Measurements from ENCODE around the gene CYFIP2.

Gene CYFIP2

DNA sequence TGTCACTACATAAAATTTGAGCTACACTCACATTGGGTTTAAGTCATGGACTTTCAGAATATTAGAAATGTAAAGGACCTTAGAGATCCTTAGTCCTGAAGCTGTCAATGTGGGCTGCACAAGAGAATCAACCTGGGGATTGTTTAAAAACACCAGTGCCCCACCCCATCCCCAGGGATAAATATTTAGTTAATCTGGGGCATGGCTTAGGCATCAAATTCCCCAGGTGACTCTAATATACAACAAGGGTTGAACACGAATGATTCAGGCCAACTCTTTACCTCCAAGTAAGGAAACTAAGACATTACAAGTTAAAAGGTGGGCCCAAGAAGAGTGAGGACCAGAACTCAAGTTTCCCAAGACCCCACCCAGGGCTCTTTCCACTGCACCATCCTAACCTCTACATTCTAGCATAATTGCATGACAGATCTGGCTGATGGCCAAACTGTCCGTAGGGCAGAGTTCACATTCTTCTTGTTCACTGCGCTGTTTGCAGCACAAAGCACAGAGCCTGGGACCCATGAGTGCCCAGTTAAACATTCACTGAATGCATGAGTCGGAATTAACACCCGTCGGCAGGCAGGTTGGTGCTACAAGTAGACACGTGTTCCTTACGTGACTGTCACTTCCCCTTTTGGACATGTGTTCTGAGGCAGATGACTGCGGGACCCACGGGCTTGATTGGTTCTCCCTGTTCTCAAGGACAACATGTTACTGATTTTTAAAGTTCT, 25.2 kb downstream of the CYFIP2 start:
- TF ChIP-seq PPARA (CRISPR knock-in tag; IDR thresholded peaks at IDR 0.05; ENCODE audit: borderline replicate concordance) (no peak), GLIS3 (CRISPR knock-in tag; IDR thresholded peaks at IDR 0.05) (no peak), ESRRG (CRISPR knock-in tag; IDR thresholded peaks at IDR 0.05) (no peak), ZNF8 (CRISPR knock-in tag; IDR thresholded peaks at IDR 0.05) (no peak), ZNF565 (CRISPR knock-in tag; conservative IDR thresholded peaks at IDR 0.05; ENCODE audit: low read depth) (no peak), BACH2 (CRISPR knock-in tag; IDR thresholded peaks at IDR 0.05; ENCODE audit: borderline replicate concordance) (no peak), SNAI2 (CRISPR knock-in tag; IDR thresholded peaks at IDR 0.05) (no peak), ZNF70 (CRISPR knock-in tag; IDR thresholded peaks at IDR 0.05) (no peak), ZFP3 (CRISPR knock-in tag; IDR thresholded peaks at IDR 0.05) (no peak), TOX (CRISPR knock-in tag; IDR thresholded peaks at IDR 0.05; ENCODE audit: borderline replicate concordance) (no peak), OSR1 (CRISPR knock-in tag; IDR thresholded peaks at IDR 0.05) (no peak), RARB (CRISPR knock-in tag; IDR thresholded peaks at IDR 0.05) (no peak)
- TF ChIP-seq, protein P1, sequence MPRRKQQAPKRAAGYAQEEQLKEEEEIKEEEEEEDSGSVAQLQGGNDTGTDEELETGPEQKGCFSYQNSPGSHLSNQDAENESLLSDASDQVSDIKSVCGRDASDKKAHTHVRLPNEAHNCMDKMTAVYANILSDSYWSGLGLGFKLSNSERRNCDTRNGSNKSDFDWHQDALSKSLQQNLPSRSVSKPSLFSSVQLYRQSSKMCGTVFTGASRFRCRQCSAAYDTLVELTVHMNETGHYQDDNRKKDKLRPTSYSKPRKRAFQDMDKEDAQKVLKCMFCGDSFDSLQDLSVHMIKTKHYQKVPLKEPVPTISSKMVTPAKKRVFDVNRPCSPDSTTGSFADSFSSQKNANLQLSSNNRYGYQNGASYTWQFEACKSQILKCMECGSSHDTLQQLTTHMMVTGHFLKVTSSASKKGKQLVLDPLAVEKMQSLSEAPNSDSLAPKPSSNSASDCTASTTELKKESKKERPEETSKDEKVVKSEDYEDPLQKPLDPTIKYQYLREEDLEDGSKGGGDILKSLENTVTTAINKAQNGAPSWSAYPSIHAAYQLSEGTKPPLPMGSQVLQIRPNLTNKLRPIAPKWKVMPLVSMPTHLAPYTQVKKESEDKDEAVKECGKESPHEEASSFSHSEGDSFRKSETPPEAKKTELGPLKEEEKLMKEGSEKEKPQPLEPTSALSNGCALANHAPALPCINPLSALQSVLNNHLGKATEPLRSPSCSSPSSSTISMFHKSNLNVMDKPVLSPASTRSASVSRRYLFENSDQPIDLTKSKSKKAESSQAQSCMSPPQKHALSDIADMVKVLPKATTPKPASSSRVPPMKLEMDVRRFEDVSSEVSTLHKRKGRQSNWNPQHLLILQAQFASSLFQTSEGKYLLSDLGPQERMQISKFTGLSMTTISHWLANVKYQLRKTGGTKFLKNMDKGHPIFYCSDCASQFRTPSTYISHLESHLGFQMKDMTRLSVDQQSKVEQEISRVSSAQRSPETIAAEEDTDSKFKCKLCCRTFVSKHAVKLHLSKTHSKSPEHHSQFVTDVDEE (CRISPR knock-in tag; IDR thresholded peaks at IDR 0.05): no peak
- TF ChIP-seq, protein P2, sequence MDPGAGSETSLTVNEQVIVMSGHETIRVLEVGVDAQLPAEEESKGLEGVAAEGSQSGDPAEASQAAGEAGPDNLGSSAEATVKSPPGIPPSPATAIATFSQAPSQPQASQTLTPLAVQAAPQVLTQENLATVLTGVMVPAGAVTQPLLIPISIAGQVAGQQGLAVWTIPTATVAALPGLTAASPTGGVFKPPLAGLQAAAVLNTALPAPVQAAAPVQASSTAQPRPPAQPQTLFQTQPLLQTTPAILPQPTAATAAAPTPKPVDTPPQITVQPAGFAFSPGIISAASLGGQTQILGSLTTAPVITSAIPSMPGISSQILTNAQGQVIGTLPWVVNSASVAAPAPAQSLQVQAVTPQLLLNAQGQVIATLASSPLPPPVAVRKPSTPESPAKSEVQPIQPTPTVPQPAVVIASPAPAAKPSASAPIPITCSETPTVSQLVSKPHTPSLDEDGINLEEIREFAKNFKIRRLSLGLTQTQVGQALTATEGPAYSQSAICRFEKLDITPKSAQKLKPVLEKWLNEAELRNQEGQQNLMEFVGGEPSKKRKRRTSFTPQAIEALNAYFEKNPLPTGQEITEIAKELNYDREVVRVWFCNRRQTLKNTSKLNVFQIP (CRISPR knock-in tag; IDR thresholded peaks at IDR 0.05; ENCODE audit: borderline replicate concordance, low read depth): no peak
- TF ChIP-seq, protein P3, sequence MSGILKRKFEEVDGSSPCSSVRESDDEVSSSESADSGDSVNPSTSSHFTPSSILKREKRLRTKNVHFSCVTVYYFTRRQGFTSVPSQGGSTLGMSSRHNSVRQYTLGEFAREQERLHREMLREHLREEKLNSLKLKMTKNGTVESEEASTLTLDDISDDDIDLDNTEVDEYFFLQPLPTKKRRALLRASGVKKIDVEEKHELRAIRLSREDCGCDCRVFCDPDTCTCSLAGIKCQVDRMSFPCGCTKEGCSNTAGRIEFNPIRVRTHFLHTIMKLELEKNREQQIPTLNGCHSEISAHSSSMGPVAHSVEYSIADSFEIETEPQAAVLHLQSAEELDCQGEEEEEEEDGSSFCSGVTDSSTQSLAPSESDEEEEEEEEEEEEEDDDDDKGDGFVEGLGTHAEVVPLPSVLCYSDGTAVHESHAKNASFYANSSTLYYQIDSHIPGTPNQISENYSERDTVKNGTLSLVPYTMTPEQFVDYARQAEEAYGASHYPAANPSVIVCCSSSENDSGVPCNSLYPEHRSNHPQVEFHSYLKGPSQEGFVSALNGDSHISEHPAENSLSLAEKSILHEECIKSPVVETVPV (CRISPR knock-in tag; IDR thresholded peaks at IDR 0.05): no peak
- TF ChIP-seq, protein P4, sequence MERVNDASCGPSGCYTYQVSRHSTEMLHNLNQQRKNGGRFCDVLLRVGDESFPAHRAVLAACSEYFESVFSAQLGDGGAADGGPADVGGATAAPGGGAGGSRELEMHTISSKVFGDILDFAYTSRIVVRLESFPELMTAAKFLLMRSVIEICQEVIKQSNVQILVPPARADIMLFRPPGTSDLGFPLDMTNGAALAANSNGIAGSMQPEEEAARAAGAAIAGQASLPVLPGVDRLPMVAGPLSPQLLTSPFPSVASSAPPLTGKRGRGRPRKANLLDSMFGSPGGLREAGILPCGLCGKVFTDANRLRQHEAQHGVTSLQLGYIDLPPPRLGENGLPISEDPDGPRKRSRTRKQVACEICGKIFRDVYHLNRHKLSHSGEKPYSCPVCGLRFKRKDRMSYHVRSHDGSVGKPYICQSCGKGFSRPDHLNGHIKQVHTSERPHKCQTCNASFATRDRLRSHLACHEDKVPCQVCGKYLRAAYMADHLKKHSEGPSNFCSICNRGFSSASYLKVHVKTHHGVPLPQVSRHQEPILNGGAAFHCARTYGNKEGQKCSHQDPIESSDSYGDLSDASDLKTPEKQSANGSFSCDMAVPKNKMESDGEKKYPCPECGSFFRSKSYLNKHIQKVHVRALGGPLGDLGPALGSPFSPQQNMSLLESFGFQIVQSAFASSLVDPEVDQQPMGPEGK (CRISPR knock-in tag; IDR thresholded peaks at IDR 0.05; ENCODE audit: borderline replicate concordance): no peak
- no peak for ATAC-seq

DNA sequence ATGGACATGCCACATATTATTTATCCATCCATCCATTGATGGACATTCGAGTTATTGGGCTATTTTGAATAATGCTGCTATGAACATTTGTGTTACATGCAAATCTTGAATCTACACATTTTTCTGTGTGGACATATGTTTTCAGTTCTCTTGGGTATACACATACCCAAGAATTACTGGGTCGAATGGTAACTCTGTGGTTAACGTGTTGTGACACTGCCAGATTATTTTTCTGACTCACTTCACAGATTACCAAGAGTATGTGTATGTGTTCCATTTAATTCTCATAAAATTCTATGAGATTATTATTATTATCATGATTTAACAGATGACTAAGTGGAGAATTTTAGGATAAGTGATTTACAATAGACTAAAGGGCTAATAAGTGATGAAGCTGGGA, 26.7 kb downstream of the CYFIP2 start:
- TF ChIP-seq TCF4 (CRISPR knock-in tag; IDR thresholded peaks at IDR 0.05; ENCODE audit: borderline replicate concordance) (no peak), TOX (CRISPR knock-in tag; IDR thresholded peaks at IDR 0.05; ENCODE audit: borderline replicate concordance) (no peak), ZFP30 (CRISPR knock-in tag; IDR thresholded peaks at IDR 0.05) (no peak), ZNF565 (CRISPR knock-in tag; conservative IDR thresholded peaks at IDR 0.05; ENCODE audit: low read depth) (no peak), ZFP3 (CRISPR knock-in tag; IDR thresholded peaks at IDR 0.05) (no peak), BACH2 (CRISPR knock-in tag; IDR thresholded peaks at IDR 0.05; ENCODE audit: borderline replicate concordance) (no peak), OSR1 (CRISPR knock-in tag; IDR thresholded peaks at IDR 0.05) (no peak), ZC3H10 (CRISPR knock-in tag; IDR thresholded peaks at IDR 0.05) (no peak), ISL1 (CRISPR knock-in tag; IDR thresholded peaks at IDR 0.05) (no peak), ARNTL (CRISPR knock-in tag; IDR thresholded peaks at IDR 0.05; ENCODE audit: borderline replicate concordance, low read depth) (no peak), GLIS3 (CRISPR knock-in tag; IDR thresholded peaks at IDR 0.05) (no peak), ESRRG (CRISPR knock-in tag; IDR thresholded peaks at IDR 0.05) (no peak), ZNF70 (CRISPR knock-in tag; IDR thresholded peaks at IDR 0.05) (no peak)
- TF ChIP-seq, protein P5, sequence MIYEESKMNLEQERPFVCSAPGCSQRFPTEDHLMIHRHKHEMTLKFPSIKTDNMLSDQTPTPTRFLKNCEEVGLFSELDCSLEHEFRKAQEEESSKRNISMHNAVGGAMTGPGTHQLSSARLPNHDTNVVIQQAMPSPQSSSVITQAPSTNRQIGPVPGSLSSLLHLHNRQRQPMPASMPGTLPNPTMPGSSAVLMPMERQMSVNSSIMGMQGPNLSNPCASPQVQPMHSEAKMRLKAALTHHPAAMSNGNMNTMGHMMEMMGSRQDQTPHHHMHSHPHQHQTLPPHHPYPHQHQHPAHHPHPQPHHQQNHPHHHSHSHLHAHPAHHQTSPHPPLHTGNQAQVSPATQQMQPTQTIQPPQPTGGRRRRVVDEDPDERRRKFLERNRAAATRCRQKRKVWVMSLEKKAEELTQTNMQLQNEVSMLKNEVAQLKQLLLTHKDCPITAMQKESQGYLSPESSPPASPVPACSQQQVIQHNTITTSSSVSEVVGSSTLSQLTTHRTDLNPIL (CRISPR knock-in tag; IDR thresholded peaks at IDR 0.05; ENCODE audit: low read depth): no peak
- TF ChIP-seq, protein P2 (CRISPR knock-in tag; IDR thresholded peaks at IDR 0.05; ENCODE audit: borderline replicate concordance, low read depth): no peak
- TF ChIP-seq, protein P1 (CRISPR knock-in tag; IDR thresholded peaks at IDR 0.05): no peak
- ATAC-seq: no peak

All from SK-N-SH treated with all-trans-retinoic acid at 6 μM for 48 hours (cell line).